Measurements from ENCODE around the gene MRPL46.

MRPL46 gene

DNA sequence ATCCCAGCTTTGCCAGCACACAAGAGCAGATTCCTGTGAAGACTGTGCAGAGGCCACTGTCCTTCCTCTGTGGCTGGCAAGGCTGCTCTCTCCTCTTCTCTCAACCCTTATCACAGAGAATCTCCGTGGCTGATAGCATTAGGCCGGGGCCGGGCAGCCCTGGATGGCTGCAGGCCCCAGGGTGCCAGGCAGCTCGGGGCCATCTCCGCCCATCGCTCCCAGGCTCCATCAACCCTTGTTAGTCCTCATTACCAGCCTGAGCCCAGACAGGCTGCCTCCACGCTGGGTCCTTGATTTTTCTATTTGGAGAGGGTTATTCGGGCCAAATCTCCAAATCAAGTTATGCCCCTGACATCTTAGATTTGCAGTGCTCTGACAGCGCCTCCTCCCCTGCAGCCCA, 39.1 kb downstream of the MRPL46 start:
- DNase-seq (ENCODE audit: extremely low spot score), result no peak
- TF ChIP-seq FOXA1 (IDR thresholded peaks at IDR 0.05) (no peak), SP1 (IDR thresholded peaks at IDR 0.05) (no peak), ZNF384 (IDR thresholded peaks at IDR 0.05) (no peak), FOXM1 (IDR thresholded peaks at IDR 0.05; ENCODE audit: borderline replicate concordance) (no peak), LEF1 (IDR thresholded peaks at IDR 0.05; ENCODE audit: borderline replicate concordance) (no peak), CTBP1 (IDR thresholded peaks at IDR 0.05; ENCODE audit: borderline replicate concordance) (no peak)
- TF ChIP-seq, protein P1, sequence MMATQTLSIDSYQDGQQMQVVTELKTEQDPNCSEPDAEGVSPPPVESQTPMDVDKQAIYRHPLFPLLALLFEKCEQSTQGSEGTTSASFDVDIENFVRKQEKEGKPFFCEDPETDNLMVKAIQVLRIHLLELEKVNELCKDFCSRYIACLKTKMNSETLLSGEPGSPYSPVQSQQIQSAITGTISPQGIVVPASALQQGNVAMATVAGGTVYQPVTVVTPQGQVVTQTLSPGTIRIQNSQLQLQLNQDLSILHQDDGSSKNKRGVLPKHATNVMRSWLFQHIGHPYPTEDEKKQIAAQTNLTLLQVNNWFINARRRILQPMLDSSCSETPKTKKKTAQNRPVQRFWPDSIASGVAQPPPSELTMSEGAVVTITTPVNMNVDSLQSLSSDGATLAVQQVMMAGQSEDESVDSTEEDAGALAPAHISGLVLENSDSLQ (IDR thresholded peaks at IDR 0.05), result no peak
- POLR2A ChIA-PET, result interaction anchor here (1.1 kb wide), 1 partner anchor 39 kb away, joined by 3 read pairs; the partner anchor contains the start of genes MRPL46 and MRPS11
- CTCF ChIA-PET, result no interaction called here

DNA sequence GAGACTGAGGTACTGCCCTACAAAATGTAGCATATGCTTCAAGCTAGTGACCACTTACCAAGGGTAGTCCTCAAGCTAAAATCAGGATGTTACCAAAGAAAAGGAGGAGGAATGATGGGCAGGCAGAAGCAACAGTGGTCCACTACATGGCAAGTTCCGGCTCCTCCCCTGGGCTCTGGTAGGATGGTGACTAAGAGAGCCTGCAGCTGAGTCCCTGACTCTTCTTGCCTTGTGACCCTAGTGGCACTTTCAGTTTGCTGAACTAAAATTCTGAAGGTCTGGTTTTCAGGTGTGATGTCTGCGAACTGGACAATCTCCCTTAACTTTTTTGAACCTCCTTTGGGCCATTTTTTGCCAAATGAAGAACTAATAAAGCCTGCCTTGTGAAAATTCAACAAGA, 40.9 kb downstream of the MRPL46 start:
- TF ChIP-seq NFRKB (IDR thresholded peaks at IDR 0.05) (no peak), CTBP1 (IDR thresholded peaks at IDR 0.05; ENCODE audit: borderline replicate concordance) (no peak), ZNF384 (IDR thresholded peaks at IDR 0.05) (no peak), BHLHE40 (IDR thresholded peaks at IDR 0.05; ENCODE audit: borderline replicate concordance) (no peak), LEF1 (IDR thresholded peaks at IDR 0.05; ENCODE audit: borderline replicate concordance) (no peak), SP1 (IDR thresholded peaks at IDR 0.05) (no peak), ARNT (IDR thresholded peaks at IDR 0.05) (no peak), FOXA1 (IDR thresholded peaks at IDR 0.05) (no peak), FOXM1 (IDR thresholded peaks at IDR 0.05; ENCODE audit: borderline replicate concordance) (no peak), TARDBP (IDR thresholded peaks at IDR 0.05) (no peak), L3MBTL2 (conservative IDR thresholded peaks at IDR 0.05) (no peak), FOXK2 (IDR thresholded peaks at IDR 0.05) (no peak), SUZ12 (IDR thresholded peaks at IDR 0.05) (no peak), ELF4 (IDR thresholded peaks at IDR 0.05) (no peak)
- TF ChIP-seq, protein P1 (IDR thresholded peaks at IDR 0.05), result no peak
- POLR2A ChIA-PET, result no interaction called here
- DNase-seq (ENCODE audit: extremely low spot score), result no peak
- CTCF ChIA-PET, result no interaction called here

DNA sequence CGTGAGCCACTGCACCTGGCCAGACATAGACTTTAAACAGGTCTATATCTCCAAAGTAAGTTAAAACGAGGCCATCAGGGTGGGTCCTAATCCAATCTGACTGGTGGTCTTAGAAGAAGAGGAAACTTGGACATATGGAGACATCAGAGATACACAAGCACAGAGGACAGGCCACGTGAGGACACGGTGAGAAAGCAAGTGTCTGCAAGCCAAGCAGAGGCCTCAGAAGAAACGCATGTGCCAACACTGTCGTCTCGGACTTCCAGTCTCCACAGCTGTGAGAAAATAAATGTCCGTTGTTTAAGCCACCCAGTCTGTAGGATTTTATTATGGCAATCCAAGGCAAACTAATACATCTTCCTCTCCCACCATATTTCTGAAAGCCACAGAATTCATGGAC, 43.9 kb downstream of the MRPL46 start:
- ChIA-PET CTCF (no interaction called here), POLR2A (no interaction called here)
- no peak for DNase-seq (ENCODE audit: extremely low spot score)

DNA sequence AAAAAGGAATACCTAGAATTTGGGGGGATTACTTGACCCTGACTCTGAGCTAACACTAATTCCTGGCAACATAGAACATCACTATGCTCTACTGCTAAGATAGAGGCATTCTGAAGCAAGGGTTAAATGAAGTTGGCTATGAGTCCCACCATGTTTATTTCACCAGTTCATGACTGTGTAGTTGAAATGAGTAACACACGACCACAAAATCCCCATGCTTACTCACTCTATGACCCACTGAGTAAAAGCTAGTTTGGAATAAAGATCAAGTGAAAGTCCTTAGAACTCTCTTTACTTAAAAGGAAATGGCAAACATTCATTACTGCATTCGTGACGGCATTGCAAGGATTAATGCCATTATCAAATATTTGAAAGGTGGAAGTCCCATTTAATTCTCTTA, 47.4 kb downstream of the MRPL46 start:
- TF ChIP-seq NFRKB (IDR thresholded peaks at IDR 0.05) (no peak), SUZ12 (IDR thresholded peaks at IDR 0.05) (no peak), HDGF (IDR thresholded peaks at IDR 0.05; ENCODE audit: borderline replicate concordance) (no peak), TARDBP (IDR thresholded peaks at IDR 0.05) (no peak), ZNF384 (IDR thresholded peaks at IDR 0.05) (no peak), SP1 (IDR thresholded peaks at IDR 0.05) (no peak), FOXK2 (IDR thresholded peaks at IDR 0.05) (no peak), BHLHE40 (IDR thresholded peaks at IDR 0.05; ENCODE audit: borderline replicate concordance) (no peak), ELF4 (IDR thresholded peaks at IDR 0.05) (no peak)
- TF ChIP-seq, protein P1 (IDR thresholded peaks at IDR 0.05), result no peak
- ChIA-PET CTCF (no interaction called here), POLR2A (no interaction called here)
- DNase-seq (ENCODE audit: extremely low spot score), result no peak

More for the DNA sequence above, 43.9 kb downstream of the MRPL46 start:
- TF ChIP-seq FOXM1 (IDR thresholded peaks at IDR 0.05; ENCODE audit: borderline replicate concordance), result no peak
- no peak for TF ChIP-seq FOXK2 (IDR thresholded peaks at IDR 0.05)
- TF ChIP-seq ZNF384 (IDR thresholded peaks at IDR 0.05), result no peak
- no peak for TF ChIP-seq HDGF (IDR thresholded peaks at IDR 0.05; ENCODE audit: borderline replicate concordance)
